HepG2 (cell line): Measurements from ENCODE around the gene PANK4. TPM values are rescaled to one million over a fixed set of nuclear protein-coding genes. Genes with fewer than 3 reads are reported as not detected.

Experiments
- ATAC-seq: fragments of 200-7000 bp; cut with Tn5 transposase; 3 replicates; pipeline ENCODE4 v1.9.1; 2020; ENCODE audit warnings: mild to moderate bottlenecking, moderate library complexity
- BruUV-seq: library from RNA; stranded (reverse); fragments of 400-500 nt; replicated peaks from 2 replicates; lab custom pipeline; 2021; lab: Mats Ljungman, UMichigan
- CTCF ChIA-PET: fragments of 300-600 bp; formaldehyde crosslinking; extraction: SDS; loops from one replicate; lab custom pipeline; 2021; ENCODE audit warnings: low total read pairs, inconsistent platforms, low intra/inter-chr PET ratio; lab: Yijun Ruan, JAX
- POLR2A ChIA-PET: fragments of 350-600 bp; sonication (Branson Sonifier 250); formaldehyde crosslinking; loops from one replicate; lab custom pipeline; 2020; ENCODE audit warnings: antibody characterized with exemption, inconsistent platforms; lab: Yijun Ruan, JAX
- DNase-seq: peaks from one replicate; pipeline ENCODE4 v3.0.0-alpha.2; 2015; ENCODE audit warnings: low spot score
- FAIRE-seq: peaks from 3 replicates; lab custom pipeline; 2011; peaks lifted over from hg19 to GRCh38; lab: Jason Lieb, UNC
- H2AFZ ChIP-seq: one replicate; pipeline ENCODE4 v1.6.1; 2011; ENCODE audit warnings: low read length, inconsistent platforms
- H3K27ac ChIP-seq: fragments of 300-600 bp; 3 replicates; pipeline ENCODE4 v1.8.0; 2011; ENCODE audit warnings: mixed run types, mild to moderate bottlenecking, mixed read lengths, low read length, inconsistent platforms; ENCODE audit not compliant: insufficient read depth; ENCODE audit errors: extremely low read length
- H3K27me3 ChIP-seq, 2 experiments: fragments of 200-600 bp in 1 of 2; 2 replicates in 1 of 2; 3 replicates in 1 of 2; pipeline versions ENCODE4 v1.6.0 to v1.8.0; 2011; ENCODE audit warnings: low read length in 2 of 2, mild to moderate bottlenecking in 2 of 2, moderate library complexity in 2 of 2, inconsistent platforms in 1 of 2; ENCODE audit not compliant: insufficient read depth in 2 of 2, control insufficient read depth in 1 of 2
- H3K36me3 ChIP-seq, 2 experiments: fragments of 200-600 bp in 1 of 2; replicated peaks in 1 of 2; 2 replicates in 1 of 2; 3 replicates in 1 of 2; pipeline versions ENCODE4 v1.5.1 to v1.8.0; 2011; ENCODE audit warnings: low read length in 2 of 2, inconsistent platforms in 1 of 2; ENCODE audit not compliant: insufficient read depth in 2 of 2, control insufficient read depth in 1 of 2
- H3K4me1 ChIP-seq: 2 replicates; pipeline ENCODE4 v1.5.1; 2012; ENCODE audit warnings: low read length, inconsistent platforms; ENCODE audit not compliant: insufficient read depth
- H3K4me2 ChIP-seq: 2 replicates; pipeline ENCODE4 v1.6.0; 2011; ENCODE audit warnings: low read depth, low read length, inconsistent platforms
- H3K4me3 ChIP-seq, 3 experiments: fragments of 200-600 bp in 1 of 3; sonication (generic), shearing (Covaris generic) in 1 of 3; replicated peaks in 1 of 3; 2 replicates each; pipeline ENCODE4 v1.5.1; 2011 to 2016; ENCODE audit warnings: low read length in 3 of 3, inconsistent platforms in 2 of 3, low read depth in 2 of 3, mild to moderate bottlenecking in 2 of 3, control low read depth in 1 of 3, mixed read lengths in 1 of 3; ENCODE audit not compliant: insufficient read depth in 1 of 3
- H3K79me2 ChIP-seq: one replicate; pipeline ENCODE4 v1.6.1; 2011; ENCODE audit warnings: low read length, inconsistent platforms; ENCODE audit not compliant: insufficient read depth
- H3K9ac ChIP-seq: 2 replicates; pipeline ENCODE4 v1.6.0; 2011; ENCODE audit warnings: mild to moderate bottlenecking, low read depth, low read length, inconsistent platforms; ENCODE audit not compliant: insufficient read depth
- H3K9me3 ChIP-seq: 2 replicates; pipeline ENCODE4 v1.5.1; 2012; ENCODE audit warnings: mild to moderate bottlenecking, low read length
- H4K20me1 ChIP-seq: 2 replicates; pipeline ENCODE4 v1.6.0; 2011; ENCODE audit warnings: inconsistent platforms, mild to moderate bottlenecking, low read length, moderate library complexity; ENCODE audit not compliant: insufficient read depth
- MAF1 ChIP-seq: sonication (generic); formaldehyde crosslinking; IDR thresholded peaks from 2 replicates; pipeline ENCODE4 v1.5.0; 2020; ENCODE audit warnings: missing genetic modification reagents, borderline replicate concordance
- PAX8 ChIP-seq: sonication (generic); formaldehyde crosslinking; IDR thresholded peaks from 2 replicates; pipeline ENCODE4 v1.8.0; 2022; ENCODE audit warnings: mild to moderate bottlenecking, missing genetic modification reagents, borderline replicate concordance
- RFX1 ChIP-seq: fragments of 450-650 bp; IDR thresholded peaks from 2 replicates; pipeline ENCODE4 v1.6.1; 2017
- SMAD3 ChIP-seq: sonication (generic); formaldehyde crosslinking; IDR thresholded peaks from 2 replicates; pipeline ENCODE4 v1.4.0; 2020; ENCODE audit warnings: missing genetic modification reagents
- ZBTB20 ChIP-seq: sonication (generic); formaldehyde crosslinking; IDR thresholded peaks from 2 replicates; pipeline ENCODE4 v1.8.1; 2023; ENCODE audit warnings: missing genetic modification reagents, low read depth, mild to moderate bottlenecking, borderline replicate concordance
- ZNF296 ChIP-seq: sonication (generic); formaldehyde crosslinking; conservative IDR thresholded peaks from 2 replicates; pipeline ENCODE4 v1.5.0; 2020; ENCODE audit warnings: mild to moderate bottlenecking, missing genetic modification reagents
- ZNF761 ChIP-seq: sonication (generic); formaldehyde crosslinking; conservative IDR thresholded peaks from 2 replicates; pipeline ENCODE4 v1.4.0; 2020; ENCODE audit warnings: mild to moderate bottlenecking, missing genetic modification reagents
- ZNF775 ChIP-seq: sonication (generic); formaldehyde crosslinking; IDR thresholded peaks from 2 replicates; pipeline ENCODE4 v1.4.0; 2020; ENCODE audit warnings: missing genetic modification reagents, mild to moderate bottlenecking, moderate library complexity, borderline replicate concordance
- WGBS: methylation state at CpG from one replicate; pipeline ENCODE4 v1.1.6; 2017; ENCODE audit warnings: low lambda C conversion rate; 5-methylcytosine and 5-hydroxymethylcytosine counted together
- in situ Hi-C: cut with HindIII; loops from 2 replicates; pipeline ENCODE4 v1.10.0; 2017; ENCODE audit warnings: low pct_unique_long_range_greater_than_20kb; ENCODE audit not compliant: extremely low pct_ligation_motif_present
- intact Hi-C: fragments of 100-400 bp; cut with micrococcal nuclease; formaldehyde crosslinking; loops from one replicate; pipeline ENCODE4 v1.10.0; 2022; ENCODE audit not compliant: unreplicated experiment
- polyA plus RNA-seq, 8 experiments: library from polyadenylated mRNA; depleted of rRNA in 3 of 8; stranded (reverse) in 7 of 8; unstranded in 1 of 8; fragments of >200 nt; fragmentation: Illumina TruSeq in 4 of 8; extraction: Trizol in 4 of 8; gene quantifications; 2 replicates each; pipeline versions ENCODE4 v1.2.1 to v1.2.3, GENCODE V29; 2011 to 2016; ENCODE audit warnings: low read depth in 4 of 8, missing spikeins in 1 of 8, mixed read lengths in 1 of 8; ENCODE audit not compliant: insufficient read depth in 1 of 8
- total RNA-seq, 5 experiments: library from RNA; depleted of rRNA; stranded (reverse); fragments of >200 nt; fragmentation: Illumina TruSeq; extraction: Trizol; gene quantifications; 2 replicates each; pipeline ENCODE4 v1.2.3, GENCODE V29; 2016; ENCODE audit warnings: low read depth in 1 of 5
- TF ChIP-seq, protein P1 (sequence below): sonication (generic); formaldehyde crosslinking; IDR thresholded peaks from 2 replicates; pipeline ENCODE4 v1.5.0; 2020; ENCODE audit warnings: missing genetic modification reagents
- TF ChIP-seq, protein P2 (sequence below): sonication (generic); formaldehyde crosslinking; IDR thresholded peaks from 2 replicates; pipeline ENCODE4 v1.8.0; 2022; ENCODE audit warnings: mild to moderate bottlenecking, missing genetic modification reagents; ENCODE audit not compliant: insufficient replicate concordance
- TF ChIP-seq, protein P3 (sequence below): sonication (generic); formaldehyde crosslinking; IDR thresholded peaks from 2 replicates; pipeline ENCODE4 v1.4.0; 2020; ENCODE audit warnings: missing genetic modification reagents
- TF ChIP-seq, protein P4 (sequence below): sonication (generic); formaldehyde crosslinking; IDR thresholded peaks from 2 replicates; pipeline ENCODE4 v1.4.0; 2020; ENCODE audit warnings: mild to moderate bottlenecking, low read depth, missing genetic modification reagents

Gene PANK4
- total and polyA plus RNA-seq, 2 of the 13 experiments (the other 11 are each of a cell fraction or from before 2014, with no cell fraction given): 17.4 to 19.3 TPM

DNA sequence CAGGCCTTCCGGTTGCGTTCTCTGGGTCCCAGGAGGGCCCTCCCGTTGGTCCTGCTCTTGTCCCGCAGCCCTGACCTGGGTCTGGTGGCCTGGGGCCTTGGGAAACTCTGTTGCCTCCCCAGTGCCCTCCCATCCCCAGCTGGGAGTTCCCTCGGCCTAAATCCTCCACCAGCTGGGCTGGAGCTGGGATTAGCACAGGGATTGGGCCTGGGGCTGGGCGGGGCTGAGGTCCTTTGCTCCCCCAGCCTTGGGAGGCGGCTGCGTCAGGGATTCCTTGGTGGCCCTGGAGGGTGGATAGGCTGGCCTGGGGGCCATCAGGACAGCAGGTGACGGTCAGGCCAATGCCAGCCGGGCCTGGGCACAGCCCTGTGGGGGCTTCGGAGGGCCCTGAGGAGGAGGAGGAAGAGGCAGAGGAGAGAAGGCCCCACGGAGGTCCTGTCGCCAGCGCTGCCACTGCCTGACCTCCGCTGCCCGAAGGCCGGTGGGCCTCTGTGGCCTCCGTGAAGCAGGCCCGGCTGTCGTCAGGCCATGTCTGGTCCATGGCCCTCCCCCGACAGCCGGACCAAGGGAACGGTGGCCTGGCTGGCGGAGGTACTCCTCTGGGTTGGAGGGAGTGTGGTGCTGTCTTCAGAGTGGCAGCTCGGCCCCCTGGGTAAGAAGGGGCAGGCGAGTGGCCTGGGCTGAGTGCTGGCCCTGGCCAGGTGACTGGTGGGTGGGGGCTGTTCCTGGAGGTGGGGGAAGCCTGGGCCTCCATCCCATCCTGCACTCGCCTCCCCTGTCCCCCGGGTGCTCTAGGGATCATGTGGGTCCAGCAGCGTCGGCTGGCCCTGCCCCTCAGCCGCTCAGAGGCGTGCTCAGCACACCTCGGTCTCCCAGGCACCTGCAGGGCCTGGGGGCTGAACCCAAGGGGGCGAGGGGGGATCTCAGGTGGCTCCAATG is 50.1 kb downstream of the PANK4 start, which contains the start of gene PLCH2:
PLCH2 (plus strand) TSS at position 229 of the 939 bp plus-strand sequence; CDS start at position 529, 300 bp downstream.
- TF ChIP-seq PAX8 (CRISPR knock-in tag) (no peak), ZNF761 (CRISPR knock-in tag) (no peak), ZBTB20 (CRISPR knock-in tag) (no peak), MAF1 (CRISPR knock-in tag) (no peak), SMAD3 (CRISPR knock-in tag) (no peak), ZNF775 (CRISPR knock-in tag) (no peak), RFX1 (no peak), ZNF296 (no peak)
- TF ChIP-seq, protein P1, sequence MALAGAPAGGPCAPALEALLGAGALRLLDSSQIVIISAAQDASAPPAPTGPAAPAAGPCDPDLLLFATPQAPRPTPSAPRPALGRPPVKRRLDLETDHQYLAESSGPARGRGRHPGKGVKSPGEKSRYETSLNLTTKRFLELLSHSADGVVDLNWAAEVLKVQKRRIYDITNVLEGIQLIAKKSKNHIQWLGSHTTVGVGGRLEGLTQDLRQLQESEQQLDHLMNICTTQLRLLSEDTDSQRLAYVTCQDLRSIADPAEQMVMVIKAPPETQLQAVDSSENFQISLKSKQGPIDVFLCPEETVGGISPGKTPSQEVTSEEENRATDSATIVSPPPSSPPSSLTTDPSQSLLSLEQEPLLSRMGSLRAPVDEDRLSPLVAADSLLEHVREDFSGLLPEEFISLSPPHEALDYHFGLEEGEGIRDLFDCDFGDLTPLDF (CRISPR knock-in tag): no peak
- TF ChIP-seq, protein P2, sequence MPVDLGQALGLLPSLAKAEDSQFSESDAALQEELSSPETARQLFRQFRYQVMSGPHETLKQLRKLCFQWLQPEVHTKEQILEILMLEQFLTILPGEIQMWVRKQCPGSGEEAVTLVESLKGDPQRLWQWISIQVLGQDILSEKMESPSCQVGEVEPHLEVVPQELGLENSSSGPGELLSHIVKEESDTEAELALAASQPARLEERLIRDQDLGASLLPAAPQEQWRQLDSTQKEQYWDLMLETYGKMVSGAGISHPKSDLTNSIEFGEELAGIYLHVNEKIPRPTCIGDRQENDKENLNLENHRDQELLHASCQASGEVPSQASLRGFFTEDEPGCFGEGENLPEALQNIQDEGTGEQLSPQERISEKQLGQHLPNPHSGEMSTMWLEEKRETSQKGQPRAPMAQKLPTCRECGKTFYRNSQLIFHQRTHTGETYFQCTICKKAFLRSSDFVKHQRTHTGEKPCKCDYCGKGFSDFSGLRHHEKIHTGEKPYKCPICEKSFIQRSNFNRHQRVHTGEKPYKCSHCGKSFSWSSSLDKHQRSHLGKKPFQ (CRISPR knock-in tag): no peak
- TF ChIP-seq, protein P3, sequence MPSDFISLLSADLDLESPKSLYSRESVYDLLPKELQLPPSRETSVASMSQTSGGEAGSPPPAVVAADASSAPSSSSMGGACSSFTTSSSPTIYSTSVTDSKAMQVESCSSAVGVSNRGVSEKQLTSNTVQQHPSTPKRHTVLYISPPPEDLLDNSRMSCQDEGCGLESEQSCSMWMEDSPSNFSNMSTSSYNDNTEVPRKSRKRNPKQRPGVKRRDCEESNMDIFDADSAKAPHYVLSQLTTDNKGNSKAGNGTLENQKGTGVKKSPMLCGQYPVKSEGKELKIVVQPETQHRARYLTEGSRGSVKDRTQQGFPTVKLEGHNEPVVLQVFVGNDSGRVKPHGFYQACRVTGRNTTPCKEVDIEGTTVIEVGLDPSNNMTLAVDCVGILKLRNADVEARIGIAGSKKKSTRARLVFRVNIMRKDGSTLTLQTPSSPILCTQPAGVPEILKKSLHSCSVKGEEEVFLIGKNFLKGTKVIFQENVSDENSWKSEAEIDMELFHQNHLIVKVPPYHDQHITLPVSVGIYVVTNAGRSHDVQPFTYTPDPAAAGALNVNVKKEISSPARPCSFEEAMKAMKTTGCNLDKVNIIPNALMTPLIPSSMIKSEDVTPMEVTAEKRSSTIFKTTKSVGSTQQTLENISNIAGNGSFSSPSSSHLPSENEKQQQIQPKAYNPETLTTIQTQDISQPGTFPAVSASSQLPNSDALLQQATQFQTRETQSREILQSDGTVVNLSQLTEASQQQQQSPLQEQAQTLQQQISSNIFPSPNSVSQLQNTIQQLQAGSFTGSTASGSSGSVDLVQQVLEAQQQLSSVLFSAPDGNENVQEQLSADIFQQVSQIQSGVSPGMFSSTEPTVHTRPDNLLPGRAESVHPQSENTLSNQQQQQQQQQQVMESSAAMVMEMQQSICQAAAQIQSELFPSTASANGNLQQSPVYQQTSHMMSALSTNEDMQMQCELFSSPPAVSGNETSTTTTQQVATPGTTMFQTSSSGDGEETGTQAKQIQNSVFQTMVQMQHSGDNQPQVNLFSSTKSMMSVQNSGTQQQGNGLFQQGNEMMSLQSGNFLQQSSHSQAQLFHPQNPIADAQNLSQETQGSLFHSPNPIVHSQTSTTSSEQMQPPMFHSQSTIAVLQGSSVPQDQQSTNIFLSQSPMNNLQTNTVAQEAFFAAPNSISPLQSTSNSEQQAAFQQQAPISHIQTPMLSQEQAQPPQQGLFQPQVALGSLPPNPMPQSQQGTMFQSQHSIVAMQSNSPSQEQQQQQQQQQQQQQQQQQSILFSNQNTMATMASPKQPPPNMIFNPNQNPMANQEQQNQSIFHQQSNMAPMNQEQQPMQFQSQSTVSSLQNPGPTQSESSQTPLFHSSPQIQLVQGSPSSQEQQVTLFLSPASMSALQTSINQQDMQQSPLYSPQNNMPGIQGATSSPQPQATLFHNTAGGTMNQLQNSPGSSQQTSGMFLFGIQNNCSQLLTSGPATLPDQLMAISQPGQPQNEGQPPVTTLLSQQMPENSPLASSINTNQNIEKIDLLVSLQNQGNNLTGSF (CRISPR knock-in tag): no peak
- TF ChIP-seq, protein P4, sequence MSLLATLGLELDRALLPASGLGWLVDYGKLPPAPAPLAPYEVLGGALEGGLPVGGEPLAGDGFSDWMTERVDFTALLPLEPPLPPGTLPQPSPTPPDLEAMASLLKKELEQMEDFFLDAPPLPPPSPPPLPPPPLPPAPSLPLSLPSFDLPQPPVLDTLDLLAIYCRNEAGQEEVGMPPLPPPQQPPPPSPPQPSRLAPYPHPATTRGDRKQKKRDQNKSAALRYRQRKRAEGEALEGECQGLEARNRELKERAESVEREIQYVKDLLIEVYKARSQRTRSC: no peak
- peaks cover 18 to 76% of the 10 kb centered on the region in 2 experiments for H3K27me3 ChIP-seq
- H3K36me3 ChIP-seq: no peaks in the 10 kb centered on the region
- no peaks in the 10 kb centered on the region for H3K9me3 ChIP-seq
- no peak within 1 kb of the TSS for H3K27ac ChIP-seq
- FAIRE-seq: no peak
- H3K4me1 ChIP-seq: peaks cover 11% of the 10 kb centered on the region; the same call in 1 of the 2 replicates
- no peak within 1 kb of the TSS for H3K4me2 ChIP-seq
- H3K9ac ChIP-seq: no peak within 1 kb of the TSS
- no peak within 1 kb of the TSS for H3K4me3 ChIP-seq
- intact Hi-C loops: no loop called here
- DNase-seq: no peak
- in situ Hi-C loops: no loop called here
- ChIA-PET POLR2A (interaction anchor here (1.6 kb wide), 1 partner anchor 50 kb away, joined by 4 read pairs; the partner anchor contains the start of gene PANK4), CTCF (no interaction called here)
- no peaks in the 10 kb centered on the region for H3K79me2 ChIP-seq
- no peak within 1 kb of the TSS for H2AFZ ChIP-seq
- WGBS: 0% methylated on average over 4 of the region's 34 CpGs
- BruUV-seq: no TSS peak
- no peak for ATAC-seq
- peaks cover 4% of the 10 kb centered on the region; the same call in 1 of the 2 replicates for H4K20me1 ChIP-seq
